HG03442 (cell line): ENCODE results near the gene GLCCI1.
"Not testable (repeated sequence)": the region's sequence is repeated elsewhere in the genome, so short reads cannot be mapped to it uniquely, and the experiment has no call there.

Experiments
- ATAC-seq: cut with Tn5 transposase; IDR thresholded peaks from one replicate; pipeline ENCODE4 v1.9.1; 2021; ENCODE audit warnings: mild to moderate bottlenecking, moderate library complexity; ENCODE audit not compliant: unreplicated experiment

Gene GLCCI1

GRCh38 chr7:8042796-8043535 is 74.4 kb downstream of the GLCCI1 start:
- ATAC-seq: no peak

GRCh38 chr7:8044761-8045430 is 76.3 kb downstream of the GLCCI1 start:
- ATAC-seq: no peak

GRCh38 chr7:8048067-8048466 is 79.5 kb downstream of the GLCCI1 start:
- ATAC-seq: not testable (repeated sequence)

- no peak for ATAC-seq
Observed at GRCh38 chr7:8051373-8051772, 82.8 kb downstream of the GLCCI1 start.

- ATAC-seq: no peak
Observed at GRCh38 chr7:8051998-8052397, 83.4 kb downstream of the GLCCI1 start.

- ATAC-seq: no peak
Observed at GRCh38 chr7:8052824-8053223, 84.2 kb downstream of the GLCCI1 start.

GRCh38 chr7:8056439-8056838 is 87.8 kb downstream of the GLCCI1 start:
- no peak for ATAC-seq

- no peak for ATAC-seq
Observed at GRCh38 chr7:8057566-8057965, 89.0 kb downstream of the GLCCI1 start.

GRCh38 chr7:8058322-8058721 is 89.7 kb downstream of the GLCCI1 start:
- ATAC-seq: no peak

GRCh38 chr7:8058852-8059251 is 90.3 kb downstream of the GLCCI1 start:
- no peak for ATAC-seq

- ATAC-seq: no peak
Observed at GRCh38 chr7:8060241-8060640, 91.6 kb downstream of the GLCCI1 start.

- ATAC-seq: not testable (repeated sequence)
Observed at GRCh38 chr7:8063300-8063699, 94.7 kb downstream of the GLCCI1 start.

- no peak for ATAC-seq
Observed at GRCh38 chr7:8063706-8064297, 95.2 kb downstream of the GLCCI1 start.

GRCh38 chr7:8064828-8065227 is 96.2 kb downstream of the GLCCI1 start:
- no peak for ATAC-seq

GRCh38 chr7:8065356-8065813 is 96.8 kb downstream of the GLCCI1 start:
- no peak for ATAC-seq

- ATAC-seq: no peak
Observed at GRCh38 chr7:8068892-8069686, 100.5 kb downstream of the GLCCI1 start.

GRCh38 chr7:8070451-8071180 is 102.0 kb downstream of the GLCCI1 start:
- ATAC-seq: no peak

- ATAC-seq: no peak
Observed at GRCh38 chr7:8078418-8078817, 109.8 kb downstream of the GLCCI1 start.

- ATAC-seq: no peak
Observed at GRCh38 chr7:8082762-8083161, 114.2 kb downstream of the GLCCI1 start.

- no peak for ATAC-seq
Observed at GRCh38 chr7:8084836-8085235, 116.2 kb downstream of the GLCCI1 start.

- no peak for ATAC-seq
Observed at GRCh38 chr7:8085420-8085819, 116.8 kb downstream of the GLCCI1 start.
